Measurements from ENCODE around the gene E2F4.

DNA sequence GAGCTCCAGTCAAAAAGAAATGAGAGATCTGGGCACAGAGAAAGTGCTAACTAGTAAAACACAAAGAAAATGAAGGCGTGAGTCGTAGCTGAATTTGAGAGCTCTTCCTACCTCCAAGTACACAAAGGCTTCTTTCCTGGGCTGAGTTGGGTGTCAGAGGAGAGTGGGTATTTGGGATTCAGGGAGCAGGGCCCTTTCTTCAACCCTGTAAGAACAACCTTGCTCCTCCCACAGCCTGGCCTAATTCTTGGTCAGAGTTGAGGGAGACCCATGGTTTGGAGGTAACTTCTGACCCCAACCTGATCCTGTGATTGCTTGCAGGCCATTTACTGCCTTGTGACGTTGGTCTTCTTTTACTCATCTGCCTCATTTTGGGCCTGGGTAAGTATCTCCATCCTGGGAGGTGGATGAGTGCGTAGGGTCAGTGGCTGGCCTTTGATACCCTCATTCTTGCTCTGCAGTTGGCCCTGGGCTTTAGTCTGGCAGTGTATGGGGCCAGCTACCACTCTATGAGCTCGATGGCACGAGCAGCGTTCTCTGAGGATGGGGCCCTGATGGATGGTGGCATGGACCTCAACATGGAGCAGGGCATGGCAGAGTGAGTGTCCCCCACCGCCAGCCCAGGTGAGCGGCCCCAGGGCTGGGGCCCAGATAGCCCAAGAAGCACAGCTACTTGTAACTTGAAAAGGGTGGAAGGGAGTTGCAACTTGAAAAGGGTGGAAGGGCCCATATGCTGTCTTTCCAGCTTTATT is 36.3 kb downstream of the E2F4 start:
- TF ChIP-seq CEBPB (IDR thresholded peaks at IDR 0.05) (no peak), YY1 (IDR thresholded peaks at IDR 0.05; ENCODE audit: low read depth) (no peak), RAD21 (IDR thresholded peaks at IDR 0.05; ENCODE audit: low read depth) (no peak), ZBTB7A (IDR thresholded peaks at IDR 0.05; ENCODE audit: low read depth) (no peak), TCF12 (IDR thresholded peaks at IDR 0.05; ENCODE audit: low read depth) (no peak), EP300 (IDR thresholded peaks at IDR 0.05; ENCODE audit: borderline replicate concordance) (no peak), TEAD4 (IDR thresholded peaks at IDR 0.05) (no peak), CREB1 (IDR thresholded peaks at IDR 0.05; ENCODE audit: low read depth) (no peak), TAF1 (IDR thresholded peaks at IDR 0.05; ENCODE audit: low read depth) (no peak)
- TF ChIP-seq, protein P1, sequence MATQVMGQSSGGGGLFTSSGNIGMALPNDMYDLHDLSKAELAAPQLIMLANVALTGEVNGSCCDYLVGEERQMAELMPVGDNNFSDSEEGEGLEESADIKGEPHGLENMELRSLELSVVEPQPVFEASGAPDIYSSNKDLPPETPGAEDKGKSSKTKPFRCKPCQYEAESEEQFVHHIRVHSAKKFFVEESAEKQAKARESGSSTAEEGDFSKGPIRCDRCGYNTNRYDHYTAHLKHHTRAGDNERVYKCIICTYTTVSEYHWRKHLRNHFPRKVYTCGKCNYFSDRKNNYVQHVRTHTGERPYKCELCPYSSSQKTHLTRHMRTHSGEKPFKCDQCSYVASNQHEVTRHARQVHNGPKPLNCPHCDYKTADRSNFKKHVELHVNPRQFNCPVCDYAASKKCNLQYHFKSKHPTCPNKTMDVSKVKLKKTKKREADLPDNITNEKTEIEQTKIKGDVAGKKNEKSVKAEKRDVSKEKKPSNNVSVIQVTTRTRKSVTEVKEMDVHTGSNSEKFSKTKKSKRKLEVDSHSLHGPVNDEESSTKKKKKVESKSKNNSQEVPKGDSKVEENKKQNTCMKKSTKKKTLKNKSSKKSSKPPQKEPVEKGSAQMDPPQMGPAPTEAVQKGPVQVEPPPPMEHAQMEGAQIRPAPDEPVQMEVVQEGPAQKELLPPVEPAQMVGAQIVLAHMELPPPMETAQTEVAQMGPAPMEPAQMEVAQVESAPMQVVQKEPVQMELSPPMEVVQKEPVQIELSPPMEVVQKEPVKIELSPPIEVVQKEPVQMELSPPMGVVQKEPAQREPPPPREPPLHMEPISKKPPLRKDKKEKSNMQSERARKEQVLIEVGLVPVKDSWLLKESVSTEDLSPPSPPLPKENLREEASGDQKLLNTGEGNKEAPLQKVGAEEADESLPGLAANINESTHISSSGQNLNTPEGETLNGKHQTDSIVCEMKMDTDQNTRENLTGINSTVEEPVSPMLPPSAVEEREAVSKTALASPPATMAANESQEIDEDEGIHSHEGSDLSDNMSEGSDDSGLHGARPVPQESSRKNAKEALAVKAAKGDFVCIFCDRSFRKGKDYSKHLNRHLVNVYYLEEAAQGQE (IDR thresholded peaks at IDR 0.05; ENCODE audit: low read depth), result no peak
- TF ChIP-seq, protein P2, sequence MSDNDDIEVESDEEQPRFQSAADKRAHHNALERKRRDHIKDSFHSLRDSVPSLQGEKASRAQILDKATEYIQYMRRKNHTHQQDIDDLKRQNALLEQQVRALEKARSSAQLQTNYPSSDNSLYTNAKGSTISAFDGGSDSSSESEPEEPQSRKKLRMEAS (IDR thresholded peaks at IDR 0.05), result no peak
- TF ChIP-seq, protein P3, sequence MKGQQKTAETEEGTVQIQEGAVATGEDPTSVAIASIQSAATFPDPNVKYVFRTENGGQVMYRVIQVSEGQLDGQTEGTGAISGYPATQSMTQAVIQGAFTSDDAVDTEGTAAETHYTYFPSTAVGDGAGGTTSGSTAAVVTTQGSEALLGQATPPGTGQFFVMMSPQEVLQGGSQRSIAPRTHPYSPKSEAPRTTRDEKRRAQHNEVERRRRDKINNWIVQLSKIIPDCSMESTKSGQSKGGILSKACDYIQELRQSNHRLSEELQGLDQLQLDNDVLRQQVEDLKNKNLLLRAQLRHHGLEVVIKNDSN (IDR thresholded peaks at IDR 0.05), result no peak

Measured in Ishikawa (cell line).